ENCODE results near the gene BTG2. TPM values are rescaled to one million over a fixed set of nuclear protein-coding genes. Genes with fewer than 3 reads are reported as not detected.

The BTG2 gene
- total RNA-seq, 1 experiment from 2014 or later: 24.2 TPM

GRCh38 chr1:203318229-203318517 lies 12.9 kb downstream of the BTG2 start:
- no peak for DNase-seq (ENCODE audit: low read depth, low spot score)
- no peak overlapping the region for H3K9ac ChIP-seq (ENCODE audit: low read length)

GRCh38 chr1:203320591-203321272 lies 15.4 kb downstream of the BTG2 start:
- H2AFZ ChIP-seq (ENCODE audit: low read depth, low read length, poor library complexity, severe bottlenecking): no peak overlapping the region
- no peak overlapping the region for H3K4me3 ChIP-seq (replicated peaks in 1 of 2; ENCODE audit: low read depth in 1 of 2, low read length in 2 of 2)
- no peaks in the 10 kb centered on the region for H3K9me3 ChIP-seq (ENCODE audit: control insufficient read depth in 1 of 2, insufficient read depth in 1 of 2, low read depth in 1 of 2, low read length in 2 of 2)
- ChIA-PET RAD21 (ENCODE audit: low non-redundant PET in 1 of 2, low total read pairs in 2 of 2, uncharacterized antibody in 2 of 2, unreplicated experiment in 2 of 2) (no interaction called here), POLR2A (interaction anchor here (1.3 to 1.5 kb wide), 2 partner anchors 11 to 14 kb away, joined by 3 to 7 read pairs; no protein-coding TSS in a partner anchor), CTCF (interaction anchor here (1.2 kb wide), 2 partner anchors 48 to 52 kb away, joined by 4 to 5 read pairs; no protein-coding TSS in a partner anchor)
- peaks cover 17% of the 10 kb centered on the region for H3K27me3 ChIP-seq (ENCODE audit: insufficient read depth, low read length)
- intact Hi-C loops (cut with micrococcal nuclease): no loop called here
- no peaks in the 10 kb centered on the region for H3K79me2 ChIP-seq (ENCODE audit: insufficient read depth, low read length)
- TF ChIP-seq REST (IDR thresholded peaks at IDR 0.05; ENCODE audit: low read depth): no peak
- no peak for TF ChIP-seq POLR2A (IDR thresholded peaks at IDR 0.05; ENCODE audit: borderline replicate concordance, extremely low read depth, insufficient read depth, insufficient read length)
- TF ChIP-seq EZH2phosphoT487 (IDR thresholded peaks at IDR 0.05; ENCODE audit: borderline replicate concordance): no peak
- TF ChIP-seq ZFX (IDR thresholded peaks at IDR 0.05): no peak
- no peak for TF ChIP-seq TCF7L2 (IDR thresholded peaks at IDR 0.05; ENCODE audit: borderline replicate concordance, extremely low read depth, insufficient read depth, insufficient read length)
- TF ChIP-seq ATF3 (IDR thresholded peaks at IDR 0.05): no peak
- TF ChIP-seq SRF (IDR thresholded peaks at IDR 0.05; ENCODE audit: low read depth): no peak
- no peaks in the 10 kb centered on the region for H4K20me1 ChIP-seq (ENCODE audit: insufficient read depth)
- H3K27ac ChIP-seq (ENCODE audit: low read depth, low read length): no peak overlapping the region
- no peak overlapping the region for H3K9ac ChIP-seq (ENCODE audit: low read length)
- H3K36me3 ChIP-seq (ENCODE audit: control insufficient read depth in 1 of 2, insufficient read depth in 2 of 2, low read length in 2 of 2): no peaks in the 10 kb centered on the region
- no peak for ATAC-seq
- no peak overlapping the region for H3K4me2 ChIP-seq (ENCODE audit: low read length)
- no TSS peak for BruUV-seq (replicated peaks)
- no peaks in the 10 kb centered on the region for H3K9me2 ChIP-seq (ENCODE audit: insufficient read depth)
- no peak for DNase-seq (ENCODE audit: low read depth, low spot score)
- H3K4me1 ChIP-seq (ENCODE audit: control insufficient read depth in 1 of 2, insufficient read depth in 2 of 2, low read length in 2 of 2): no peaks in the 10 kb centered on the region

More at GRCh38 chr1:203318229-203318517, 12.9 kb downstream of the BTG2 start:
- ChIA-PET RAD21 (ENCODE audit: low non-redundant PET in 1 of 2, low total read pairs in 2 of 2, uncharacterized antibody in 2 of 2, unreplicated experiment in 2 of 2) (no interaction called here), CTCF (no interaction called here), POLR2A (interaction anchor here (0.6 kb wide), 1 partner anchor 977 kb away, joined by 3 read pairs; no protein-coding TSS in a partner anchor)
- no peaks in the 10 kb centered on the region for H3K36me3 ChIP-seq (ENCODE audit: control insufficient read depth in 1 of 2, insufficient read depth in 2 of 2, low read length in 2 of 2)
- H3K27me3 ChIP-seq (ENCODE audit: insufficient read depth, low read length): peaks cover 17% of the 10 kb centered on the region
- intact Hi-C loops (cut with micrococcal nuclease): no loop called here
- no peak overlapping the region for H2AFZ ChIP-seq (ENCODE audit: low read depth, low read length, poor library complexity, severe bottlenecking)
- no peak overlapping the region for H3K27ac ChIP-seq (ENCODE audit: low read depth, low read length)
- TF ChIP-seq EGR1 (IDR thresholded peaks at IDR 0.05; ENCODE audit: low read depth) (no peak), RAD21 (IDR thresholded peaks at IDR 0.05; ENCODE audit: low read depth) (no peak), CBX3 (IDR thresholded peaks at IDR 0.05; ENCODE audit: low read depth) (no peak), SP1 (IDR thresholded peaks at IDR 0.05; ENCODE audit: low read depth) (no peak), SIN3A (IDR thresholded peaks at IDR 0.05; ENCODE audit: low read depth) (no peak), POLR2AphosphoS5 (IDR thresholded peaks at IDR 0.05; ENCODE audit: low read depth, low read length) (no peak), MAX (IDR thresholded peaks at IDR 0.05) (no peak), ZFX (IDR thresholded peaks at IDR 0.05) (no peak), YY1 (IDR thresholded peaks at IDR 0.05; ENCODE audit: extremely low read depth, insufficient replicate concordance, low read depth, low read length) (no peak), SRF (IDR thresholded peaks at IDR 0.05; ENCODE audit: low read depth) (no peak)
- H3K9me3 ChIP-seq (ENCODE audit: control insufficient read depth in 1 of 2, insufficient read depth in 1 of 2, low read depth in 1 of 2, low read length in 2 of 2): no peaks in the 10 kb centered on the region
- ATAC-seq: no peak
- H3K4me1 ChIP-seq (ENCODE audit: control insufficient read depth in 1 of 2, insufficient read depth in 2 of 2, low read length in 2 of 2): no peaks in the 10 kb centered on the region
- H3K9me2 ChIP-seq (ENCODE audit: insufficient read depth): no peaks in the 10 kb centered on the region
- no peak overlapping the region for H3K4me3 ChIP-seq (replicated peaks in 1 of 2; ENCODE audit: low read depth in 1 of 2, low read length in 2 of 2)
- no peak overlapping the region for H3K4me2 ChIP-seq (ENCODE audit: low read length)
- no peaks in the 10 kb centered on the region for H3K79me2 ChIP-seq (ENCODE audit: insufficient read depth, low read length)
- H4K20me1 ChIP-seq (ENCODE audit: insufficient read depth): no peaks in the 10 kb centered on the region
- no TSS peak for BruUV-seq (replicated peaks)
